Panc1 (cell line): ENCODE results near the gene CYP4Z1. TPM values are rescaled to one million over a fixed set of nuclear protein-coding genes. Genes with fewer than 3 reads are reported as not detected.
"Not testable (repeated sequence)": the region's sequence is repeated elsewhere in the genome, so short reads cannot be mapped to it uniquely, and the experiment has no call there.

Experiments
- ATAC-seq: fragments of 200-7000 bp; cut with Tn5 transposase; 2 replicates; pipeline ENCODE4 v1.9.1; 2020; ENCODE audit warnings: mild to moderate bottlenecking, moderate library complexity
- BruUV-seq: library from RNA; stranded (reverse); fragments of 400-500 nt; replicated peaks from 2 replicates; lab custom pipeline; 2021; lab: Mats Ljungman, UMichigan
- CTCF ChIA-PET: fragments of 300-600 bp; sonication (Branson Sonifier 250); formaldehyde crosslinking; loops from one replicate; lab custom pipeline; 2022; ENCODE audit warnings: antibody characterized with exemption; lab: Charles Lee
- POLR2A ChIA-PET: fragments of 300-600 bp; sonication (Branson Sonifier 250); formaldehyde crosslinking; loops from one replicate; lab custom pipeline; 2022; ENCODE audit warnings: antibody characterized with exemption; lab: Charles Lee
- DNase-seq: peaks from one replicate; pipeline ENCODE4 v3.0.0-alpha.2; 2010; ENCODE audit warnings: low read depth, low spot score
- H3K27ac ChIP-seq: 2 replicates; pipeline ENCODE4 v1.5.1; 2011; ENCODE audit warnings: mild to moderate bottlenecking, low read length, inconsistent platforms
- H3K27me3 ChIP-seq: fragments of 200-500 bp; sonication (Bioruptor generic); 2 replicates; pipeline ENCODE4 v1.6.0; 2014; ENCODE audit warnings: low read length, inconsistent platforms; ENCODE audit not compliant: control insufficient read depth, insufficient read depth
- H3K36me3 ChIP-seq: fragments of 200-500 bp; sonication (Bioruptor generic); 2 replicates; pipeline ENCODE4 v1.5.1; 2014; ENCODE audit warnings: inconsistent platforms, mild to moderate bottlenecking, low read length, moderate library complexity; ENCODE audit not compliant: control insufficient read depth, insufficient read depth
- H3K4me1 ChIP-seq: 2 replicates; pipeline ENCODE4 v1.5.1; 2011; ENCODE audit warnings: inconsistent platforms, mild to moderate bottlenecking, low read length, moderate library complexity; ENCODE audit not compliant: control insufficient read depth, insufficient read depth
- H3K4me3 ChIP-seq, 2 experiments: 2 replicates each; pipeline ENCODE4 v1.5.1; 2011 to 2012; ENCODE audit warnings: low read depth in 2 of 2, low read length in 2 of 2, mild to moderate bottlenecking in 2 of 2, inconsistent platforms in 1 of 2, moderate library complexity in 1 of 2
- H3K9me3 ChIP-seq: fragments of 200-500 bp; sonication (Bioruptor generic); 2 replicates; pipeline ENCODE4 v1.5.1; 2014; ENCODE audit warnings: low read depth, mild to moderate bottlenecking, inconsistent platforms, low read length, moderate library complexity; ENCODE audit not compliant: control insufficient read depth, insufficient read depth
- POLR2AphosphoS5 ChIP-seq: IDR thresholded peaks from 2 replicates; pipeline ENCODE4 v1.6.1; 2012; ENCODE audit warnings: mild to moderate bottlenecking, low read depth, low read length, moderate library complexity
- SIN3A ChIP-seq: IDR thresholded peaks from 2 replicates; pipeline ENCODE4 v1.6.1; 2012; ENCODE audit warnings: low read depth, mild to moderate bottlenecking, low read length, moderate library complexity, borderline replicate concordance; ENCODE audit not compliant: insufficient read depth
- TCF7L2 ChIP-seq: IDR thresholded peaks from 2 replicates; pipeline ENCODE4 v1.6.1; 2011; ENCODE audit warnings: mild to moderate bottlenecking, low read depth, low read length, inconsistent platforms
- in situ Hi-C: cut with HindIII; loops from 2 replicates; pipeline ENCODE4 v1.10.0; 2016; ENCODE audit warnings: low sequenced_read_pairs, low pct_unique_long_range_greater_than_20kb
- intact Hi-C: fragments of 100-400 bp; cut with micrococcal nuclease; formaldehyde crosslinking; loops from one replicate; pipeline ENCODE4 v1.10.0; 2022; ENCODE audit not compliant: unreplicated experiment
- total RNA-seq: library from RNA; stranded (reverse); gene quantifications from one replicate; pipeline ENCODE4 v1.2.1, GENCODE V29; 2021; ENCODE audit not compliant: unreplicated experiment
- TF ChIP-seq, protein P1 (sequence below): fragments of 450-650 bp; IDR thresholded peaks from 2 replicates; pipeline ENCODE4 v1.5.1; 2017; ENCODE audit warnings: mild to moderate bottlenecking
- TF ChIP-seq, protein P2 (sequence below), 2 experiments: IDR thresholded peaks; 2 replicates each; pipeline ENCODE4 v1.6.1; 2011 to 2012; ENCODE audit warnings: low read depth in 2 of 2, control low read depth in 1 of 2, low read length in 1 of 2, mild to moderate bottlenecking in 1 of 2, moderate library complexity in 1 of 2; ENCODE audit not compliant: insufficient read depth in 1 of 2

Gene CYP4Z1
- total RNA-seq, 1 experiment from 2014 or later, result not detected

DNA sequence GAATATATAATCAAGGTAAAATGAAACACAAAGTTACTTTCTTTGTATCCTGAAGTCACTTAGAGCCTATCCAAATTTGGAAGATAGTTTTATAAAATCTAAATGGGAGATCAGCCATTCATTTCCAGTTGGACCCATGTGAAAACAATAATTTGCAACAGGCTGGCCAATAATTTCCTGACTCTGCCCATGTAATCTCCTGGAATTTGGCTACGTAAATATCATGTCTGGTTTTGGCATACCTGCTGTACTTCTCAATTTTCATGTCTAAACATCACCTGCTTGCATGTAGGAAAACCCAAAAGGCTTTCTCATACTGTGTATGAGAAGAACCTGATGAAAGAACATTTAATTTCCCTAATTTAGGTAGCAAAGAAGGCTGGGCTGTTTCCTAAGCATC lies 7.7 kb upstream of the CYP4Z1 start:
- DNase-seq (no peak), ATAC-seq (no peak)
- TF ChIP-seq POLR2AphosphoS5 (no peak), SIN3A (no peak), TCF7L2 (no peak)
- TF ChIP-seq, protein P1, sequence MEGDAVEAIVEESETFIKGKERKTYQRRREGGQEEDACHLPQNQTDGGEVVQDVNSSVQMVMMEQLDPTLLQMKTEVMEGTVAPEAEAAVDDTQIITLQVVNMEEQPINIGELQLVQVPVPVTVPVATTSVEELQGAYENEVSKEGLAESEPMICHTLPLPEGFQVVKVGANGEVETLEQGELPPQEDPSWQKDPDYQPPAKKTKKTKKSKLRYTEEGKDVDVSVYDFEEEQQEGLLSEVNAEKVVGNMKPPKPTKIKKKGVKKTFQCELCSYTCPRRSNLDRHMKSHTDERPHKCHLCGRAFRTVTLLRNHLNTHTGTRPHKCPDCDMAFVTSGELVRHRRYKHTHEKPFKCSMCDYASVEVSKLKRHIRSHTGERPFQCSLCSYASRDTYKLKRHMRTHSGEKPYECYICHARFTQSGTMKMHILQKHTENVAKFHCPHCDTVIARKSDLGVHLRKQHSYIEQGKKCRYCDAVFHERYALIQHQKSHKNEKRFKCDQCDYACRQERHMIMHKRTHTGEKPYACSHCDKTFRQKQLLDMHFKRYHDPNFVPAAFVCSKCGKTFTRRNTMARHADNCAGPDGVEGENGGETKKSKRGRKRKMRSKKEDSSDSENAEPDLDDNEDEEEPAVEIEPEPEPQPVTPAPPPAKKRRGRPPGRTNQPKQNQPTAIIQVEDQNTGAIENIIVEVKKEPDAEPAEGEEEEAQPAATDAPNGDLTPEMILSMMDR, result no peak
- TF ChIP-seq, protein P2, sequence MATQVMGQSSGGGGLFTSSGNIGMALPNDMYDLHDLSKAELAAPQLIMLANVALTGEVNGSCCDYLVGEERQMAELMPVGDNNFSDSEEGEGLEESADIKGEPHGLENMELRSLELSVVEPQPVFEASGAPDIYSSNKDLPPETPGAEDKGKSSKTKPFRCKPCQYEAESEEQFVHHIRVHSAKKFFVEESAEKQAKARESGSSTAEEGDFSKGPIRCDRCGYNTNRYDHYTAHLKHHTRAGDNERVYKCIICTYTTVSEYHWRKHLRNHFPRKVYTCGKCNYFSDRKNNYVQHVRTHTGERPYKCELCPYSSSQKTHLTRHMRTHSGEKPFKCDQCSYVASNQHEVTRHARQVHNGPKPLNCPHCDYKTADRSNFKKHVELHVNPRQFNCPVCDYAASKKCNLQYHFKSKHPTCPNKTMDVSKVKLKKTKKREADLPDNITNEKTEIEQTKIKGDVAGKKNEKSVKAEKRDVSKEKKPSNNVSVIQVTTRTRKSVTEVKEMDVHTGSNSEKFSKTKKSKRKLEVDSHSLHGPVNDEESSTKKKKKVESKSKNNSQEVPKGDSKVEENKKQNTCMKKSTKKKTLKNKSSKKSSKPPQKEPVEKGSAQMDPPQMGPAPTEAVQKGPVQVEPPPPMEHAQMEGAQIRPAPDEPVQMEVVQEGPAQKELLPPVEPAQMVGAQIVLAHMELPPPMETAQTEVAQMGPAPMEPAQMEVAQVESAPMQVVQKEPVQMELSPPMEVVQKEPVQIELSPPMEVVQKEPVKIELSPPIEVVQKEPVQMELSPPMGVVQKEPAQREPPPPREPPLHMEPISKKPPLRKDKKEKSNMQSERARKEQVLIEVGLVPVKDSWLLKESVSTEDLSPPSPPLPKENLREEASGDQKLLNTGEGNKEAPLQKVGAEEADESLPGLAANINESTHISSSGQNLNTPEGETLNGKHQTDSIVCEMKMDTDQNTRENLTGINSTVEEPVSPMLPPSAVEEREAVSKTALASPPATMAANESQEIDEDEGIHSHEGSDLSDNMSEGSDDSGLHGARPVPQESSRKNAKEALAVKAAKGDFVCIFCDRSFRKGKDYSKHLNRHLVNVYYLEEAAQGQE (IDR thresholded peaks at IDR 0.05; ENCODE audit: insufficient read depth in 1 of 2, low read depth in 2 of 2, low read length in 1 of 2), result no peak
- CTCF ChIA-PET, result no interaction called here
- intact Hi-C loops (no loop called here), in situ Hi-C loops (no loop called here)
- BruUV-seq, result no TSS peak
- no peak overlapping the region for H3K27ac ChIP-seq
- POLR2A ChIA-PET, result no interaction called here
- no peaks in the 10 kb centered on the region for H3K9me3 ChIP-seq
- no peak overlapping the region for H3K4me3 ChIP-seq
- no peaks in the 10 kb centered on the region for H3K27me3 ChIP-seq
- no peaks in the 10 kb centered on the region for H3K36me3 ChIP-seq
- H3K4me1 ChIP-seq, result no peaks in the 10 kb centered on the region

DNA sequence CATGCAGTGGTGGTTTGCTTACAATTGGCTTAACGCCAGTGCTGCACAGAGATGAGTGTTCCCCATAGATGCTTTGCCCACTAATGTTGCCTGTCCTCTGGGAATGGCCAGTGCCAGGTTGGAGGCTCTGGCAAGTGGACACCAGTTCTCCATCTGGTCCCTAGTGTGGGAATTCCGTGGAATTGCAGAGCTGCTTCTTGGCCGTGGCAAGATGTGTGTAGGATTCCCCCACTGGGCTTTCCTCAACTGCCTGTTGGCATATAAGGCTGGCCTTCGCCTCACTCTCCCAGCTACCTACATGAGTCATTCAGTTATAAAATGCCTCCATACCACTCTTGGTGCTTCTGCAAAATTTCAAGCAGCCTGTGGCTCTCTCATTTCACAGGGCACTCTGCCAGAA lies 2.0 kb downstream of the CYP4Z1 start:
- H3K4me3 ChIP-seq, POLR2A ChIA-PET, H3K4me1 ChIP-seq, in situ Hi-C loops, BruUV-seq, DNase-seq, H3K36me3 ChIP-seq, H3K9me3 ChIP-seq, intact Hi-C loops, H3K27me3 ChIP-seq, ATAC-seq, H3K27ac ChIP-seq, CTCF ChIA-PET: not testable (repeated sequence)

DNA sequence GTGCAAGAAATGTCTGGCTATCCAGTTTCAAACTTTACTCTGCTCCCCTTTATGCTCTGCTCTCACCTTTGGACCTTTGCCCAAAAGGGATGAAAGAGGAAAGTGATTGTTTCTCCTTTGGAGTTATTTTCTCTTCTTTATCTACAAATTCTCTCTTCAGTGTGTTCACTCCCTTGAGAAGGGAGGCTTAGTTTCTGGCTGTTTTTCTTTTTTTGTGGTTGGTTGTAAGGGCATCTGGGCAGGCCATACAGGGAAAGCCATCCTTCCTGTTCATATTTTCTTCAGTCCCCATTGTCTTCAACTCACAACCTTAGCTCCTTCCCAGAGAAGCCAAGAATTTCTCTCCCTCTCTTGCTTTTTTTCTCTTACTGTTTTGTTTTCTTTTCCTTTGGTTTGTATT lies 2.5 kb downstream of the CYP4Z1 start:
- BruUV-seq, H3K4me1 ChIP-seq, POLR2A ChIA-PET, H3K27me3 ChIP-seq, intact Hi-C loops, DNase-seq, in situ Hi-C loops, H3K36me3 ChIP-seq, H3K4me3 ChIP-seq, H3K9me3 ChIP-seq, H3K27ac ChIP-seq, CTCF ChIA-PET, ATAC-seq: not testable (repeated sequence)
